GM12891 (cell line): Measurements from ENCODE around the gene AFAP1L2.

ENCODE experiments used
- DNase-seq: peaks from one replicate; pipeline ENCODE4 v3.0.0; 2011; ENCODE audit warnings: low spot score; ENCODE audit not compliant: insufficient read length
- FAIRE-seq: peaks from 2 replicates; lab custom pipeline; 2011; peaks lifted over from hg19 to GRCh38; lab: Jason Lieb, UNC
- PAX5 ChIP-seq: IDR thresholded peaks from 2 replicates; pipeline ENCODE4 v1.6.1; 2011; ENCODE audit warnings: low read length, moderate library complexity, mild to moderate bottlenecking; ENCODE audit not compliant: insufficient read depth, severe bottlenecking
- POLR2A ChIP-seq: IDR thresholded peaks from 2 replicates; pipeline ENCODE4 v1.6.1; 2011; ENCODE audit warnings: low read depth, low read length, control low read depth
- POLR2AphosphoS5 ChIP-seq: IDR thresholded peaks from 2 replicates; pipeline ENCODE4 v1.6.1; 2011; ENCODE audit warnings: low read depth, low read length, control low read depth
- POU2F2 ChIP-seq: IDR thresholded peaks from 2 replicates; pipeline ENCODE4 v1.6.1; 2011; ENCODE audit warnings: low read depth, mild to moderate bottlenecking, control low read depth, low read length, moderate library complexity
- SPI1 ChIP-seq: IDR thresholded peaks from 2 replicates; pipeline ENCODE4 v1.6.1; 2011; ENCODE audit warnings: low read depth, low read length, control low read depth
- TAF1 ChIP-seq: IDR thresholded peaks from 2 replicates; pipeline ENCODE4 v1.6.1; 2011; ENCODE audit warnings: low read depth, low read length, control low read depth

AFAP1L2 gene

GRCh38 chr10:114401195-114401791 is 3.0 kb downstream of the AFAP1L2 start:
- no peak for TF ChIP-seq PAX5
- TF ChIP-seq SPI1 = no peak
- DNase-seq (no peak), FAIRE-seq (no peak)

- FAIRE-seq (no peak), DNase-seq (no peak)
- TF ChIP-seq POLR2AphosphoS5 = no peak
- TF ChIP-seq TAF1 = no peak
- no peak for TF ChIP-seq POLR2A
- TF ChIP-seq PAX5 = no peak
- TF ChIP-seq SPI1 = no peak
- TF ChIP-seq POU2F2 = no peak
These were observed 4.2 kb downstream of the AFAP1L2 start for GRCh38 chr10:114400091-114400490.

DNA sequence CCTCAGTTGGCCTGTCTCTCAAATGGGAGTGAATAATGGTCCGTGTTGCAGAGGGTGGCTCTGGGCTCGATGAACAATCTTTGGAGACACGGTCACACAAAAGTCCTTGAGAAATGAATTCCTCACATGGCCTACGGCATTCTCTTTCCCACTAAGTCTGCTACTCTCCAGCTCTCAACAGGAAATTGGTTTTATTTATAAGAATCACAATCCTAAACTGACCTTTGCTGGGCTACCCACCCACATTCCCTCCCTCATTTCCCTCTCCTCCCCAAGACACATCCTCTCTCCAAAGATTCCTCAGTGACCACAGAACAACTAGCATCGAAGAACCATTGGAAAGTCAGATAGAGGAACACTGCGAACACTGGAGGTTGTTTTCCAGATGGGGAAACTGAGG is 4.7 kb downstream of the AFAP1L2 start:
- DNase-seq (no peak), FAIRE-seq (no peak)
- no peak for TF ChIP-seq POU2F2
- no peak for TF ChIP-seq TAF1
- no peak for TF ChIP-seq SPI1
- TF ChIP-seq POLR2AphosphoS5 = no peak
- TF ChIP-seq PAX5 = no peak
- TF ChIP-seq POLR2A = no peak

DNA sequence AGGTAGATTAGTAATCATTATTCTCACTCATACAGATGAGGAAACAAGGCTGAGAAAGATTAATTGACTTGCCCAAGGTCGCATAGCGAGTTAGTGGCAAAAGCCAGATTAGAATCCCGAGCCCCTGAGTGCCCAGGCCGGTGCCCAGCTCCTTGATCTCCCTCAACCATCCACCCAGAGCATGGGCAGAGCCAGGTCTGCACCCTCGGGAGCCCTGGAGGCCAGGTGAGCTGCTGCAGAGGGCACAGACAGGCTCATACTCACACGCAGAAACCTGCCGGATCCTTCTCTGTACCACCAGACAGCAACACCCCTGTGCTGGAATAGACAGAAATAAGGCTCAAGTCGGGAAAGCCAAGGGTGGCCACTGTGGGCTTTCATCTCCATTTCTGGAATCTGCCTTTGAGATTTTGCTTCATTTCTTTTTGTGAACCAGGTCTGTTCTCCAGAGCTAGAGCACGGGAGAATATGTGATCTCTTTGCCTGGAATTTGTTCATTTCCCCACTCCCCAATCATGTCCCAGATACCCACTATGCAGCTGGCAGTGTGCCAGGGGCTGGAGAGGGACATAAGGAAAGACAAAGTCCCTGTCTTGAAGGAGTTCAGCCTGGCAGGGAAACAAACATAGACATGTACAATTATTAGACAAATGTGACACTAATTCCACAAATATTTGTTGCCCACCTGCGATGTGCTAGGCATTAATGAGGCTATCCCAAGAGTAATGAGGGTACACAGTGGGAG is 5.5 kb downstream of the AFAP1L2 start:
- DNase-seq (no peak), FAIRE-seq (no peak)
- TF ChIP-seq POLR2AphosphoS5 (no peak), POU2F2 (no peak), SPI1 (no peak), PAX5 (no peak)

GRCh38 chr10:114397651-114398145 is 6.6 kb downstream of the AFAP1L2 start:
- TF ChIP-seq POLR2AphosphoS5 (no peak), POU2F2 (no peak), POLR2A (no peak), TAF1 (no peak)

GRCh38 chr10:114396464-114396863 is 7.8 kb downstream of the AFAP1L2 start:
- no peak for DNase-seq
- no peak for FAIRE-seq
- TF ChIP-seq TAF1 (no peak), POLR2AphosphoS5 (no peak), POLR2A (no peak), POU2F2 (no peak), PAX5 (no peak), SPI1 (no peak)

More at GRCh38 chr10:114397651-114398145, 6.6 kb downstream of the AFAP1L2 start:
- DNase-seq (no peak), FAIRE-seq (no peak)

DNA sequence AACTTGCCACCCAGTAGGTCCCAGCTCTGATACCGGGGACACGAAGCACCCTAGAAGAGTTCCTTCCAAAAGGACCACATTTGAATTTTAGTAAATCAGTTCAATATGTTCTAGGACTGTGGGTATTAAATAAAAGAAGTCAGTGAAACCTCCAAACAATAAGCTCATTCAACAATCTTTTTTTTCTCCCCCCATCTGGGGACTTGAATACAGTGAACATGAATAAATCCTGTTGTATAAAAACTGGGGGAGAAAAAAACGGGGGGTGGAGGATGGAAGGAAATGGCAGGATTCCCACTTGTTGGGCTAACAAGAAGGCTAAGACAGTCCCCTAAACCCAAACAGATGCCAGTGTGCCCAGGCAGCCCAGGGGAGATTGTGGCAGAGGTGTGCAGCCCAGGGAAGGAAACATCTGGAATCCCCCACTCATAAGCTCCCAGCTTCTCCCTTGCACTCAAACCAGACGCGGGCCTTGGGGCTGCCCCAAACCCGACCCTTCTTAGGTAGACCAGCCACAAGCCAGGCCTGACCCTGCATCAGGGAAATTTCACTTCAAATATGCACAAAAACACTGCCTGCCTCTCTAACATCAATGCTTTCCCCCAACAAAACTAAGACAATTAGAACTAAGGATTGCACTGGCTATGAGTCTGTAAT is 8.8 kb downstream of the AFAP1L2 start:
- DNase-seq = no peak
- no peak for FAIRE-seq
- TF ChIP-seq PAX5 (no peak), POLR2AphosphoS5 (no peak), POU2F2 (no peak), POLR2A (no peak), SPI1 (no peak), TAF1 (no peak)

DNA sequence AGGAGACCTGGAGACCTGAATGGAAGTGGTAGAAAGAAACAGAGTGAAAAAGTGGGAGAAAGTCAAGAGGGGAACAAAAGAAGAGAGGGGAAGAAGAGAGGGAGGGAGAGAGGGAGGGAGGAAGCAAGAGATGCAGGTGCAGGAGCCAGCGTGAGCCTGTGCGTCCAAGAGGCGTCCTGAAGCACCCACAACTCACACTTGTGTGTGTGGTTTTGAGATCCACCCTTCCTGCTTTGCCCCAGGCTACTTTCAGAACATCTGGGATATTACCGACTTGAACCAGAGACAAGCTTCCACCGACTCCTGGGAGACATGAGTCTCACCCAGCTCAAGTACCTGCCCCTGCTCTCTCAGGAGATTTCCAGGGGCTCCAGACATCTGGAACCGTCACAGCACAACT is 9.8 kb downstream of the AFAP1L2 start:
- TF ChIP-seq POLR2A (no peak), TAF1 (no peak), POLR2AphosphoS5 (no peak), POU2F2 (no peak), SPI1 (no peak), PAX5 (no peak)
- no peak for DNase-seq
- no peak for FAIRE-seq

GRCh38 chr10:114393886-114394285 is 10.4 kb downstream of the AFAP1L2 start:
- no peak for FAIRE-seq
- DNase-seq = no peak
- TF ChIP-seq POLR2A (no peak), POLR2AphosphoS5 (no peak), PAX5 (no peak), SPI1 (no peak), TAF1 (no peak), POU2F2 (no peak)
